Activated naive CD8-positive, alpha-beta T cell treated with anti-CD3 and anti-CD28 coated beads, Interleukin-2, amount 10 ng/mL, durations not matched to agents 7 days and 5 days (primary cell): ENCODE data around the gene SGK1. TPM values are rescaled to one million over a fixed set of nuclear protein-coding genes. Genes with fewer than 3 reads are reported as not detected.
A peak's percentile ranks its signal among the peaks of the same experiment; 100 is the strongest.
"Not testable (repeated sequence)": the region's sequence is repeated elsewhere in the genome, so short reads cannot be mapped to it uniquely, and the experiment has no call there.

ENCODE experiments used
- ATAC-seq: fragments of 150-1000 bp; cut with Tn5 transposase; one replicate; pipeline ENCODE4 v1.10.0; 2021; ENCODE audit warnings: low read depth, moderate library complexity
- POLR2A ChIA-PET: fragments of 350-600 bp; sonication (Branson Sonifier 250); formaldehyde crosslinking; loops from one replicate; lab custom pipeline; 2021; ENCODE audit warnings: antibody characterized with exemption; lab: Charles Lee
- DNase-seq: peaks from one replicate; pipeline ENCODE4 v3.0.0; 2021
- H3K27ac Mint-ChIP-seq: one replicate; pipeline ENCODE4 v1.8.0; 2022; ENCODE audit warnings: mild to moderate bottlenecking, mixed read lengths
- H3K27me3 Mint-ChIP-seq: one replicate; pipeline ENCODE4 v1.8.0; 2022; ENCODE audit warnings: mild to moderate bottlenecking, moderate library complexity, mixed read lengths
- H3K36me3 Mint-ChIP-seq: one replicate; pipeline ENCODE4 v1.8.0; 2021; ENCODE audit warnings: mild to moderate bottlenecking, mixed read lengths
- H3K4me1 Mint-ChIP-seq: one replicate; pipeline ENCODE4 v1.8.0; 2021; ENCODE audit warnings: mixed read lengths
- H3K4me3 Mint-ChIP-seq: one replicate; pipeline ENCODE4 v1.8.0; 2022; ENCODE audit warnings: mild to moderate bottlenecking, moderate library complexity, mixed read lengths
- H3K9me3 Mint-ChIP-seq: one replicate; pipeline ENCODE4 v1.8.0; 2021; ENCODE audit warnings: mixed read lengths
- total RNA-seq, 2 experiments: library from RNA; stranded (reverse); gene quantifications; one replicate each; pipeline ENCODE4 v1.2.3, GENCODE V29; 2021

SGK1 gene
- total RNA-seq, 2 experiments from 2014 or later = 31.5 to 35.1 TPM

- Mint-ChIP-seq H3K4me1 (peaks cover 13% of the 10 kb centered on the region), H3K4me3 (no peak overlapping the region), H3K9me3 (no peaks in the 10 kb centered on the region), H3K27ac (peak overlapping the region; percentile 17), H3K36me3 (peaks cover 2% of the 10 kb centered on the region), H3K27me3 (peaks cover 4% of the 10 kb centered on the region)
- POLR2A ChIA-PET = no interaction called here
- no peak for DNase-seq
- no peak for ATAC-seq
Measured at GRCh38 chr6:134309227-134309626, 8.7 kb downstream of the SGK1 start.

GRCh38 chr6:134308800-134309199 lies 9.1 kb downstream of the SGK1 start:
- Mint-ChIP-seq H3K36me3 (peaks cover 2% of the 10 kb centered on the region), H3K4me1 (peaks cover 14% of the 10 kb centered on the region), H3K4me3 (no peak overlapping the region), H3K27me3 (peaks cover 2% of the 10 kb centered on the region), H3K9me3 (no peaks in the 10 kb centered on the region), H3K27ac (no peak overlapping the region)
- DNase-seq = no peak
- POLR2A ChIA-PET = interaction anchor here (1.0 kb wide), 1 partner anchor 8 kb away, joined by 3 read pairs; no protein-coding TSS in a partner anchor
- no peak for ATAC-seq

GRCh38 chr6:134307870-134308269 lies 10.0 kb downstream of the SGK1 start:
- Mint-ChIP-seq H3K27ac (peak overlapping the region; percentile 7), H3K27me3 (peaks cover 2% of the 10 kb centered on the region), H3K36me3 (peaks cover 2% of the 10 kb centered on the region), H3K9me3 (no peaks in the 10 kb centered on the region), H3K4me3 (no peak overlapping the region), H3K4me1 (peaks cover 12% of the 10 kb centered on the region)
- ATAC-seq (no peak), DNase-seq (no peak)
- POLR2A ChIA-PET = interaction anchor here (1.0 kb wide), 1 partner anchor 9 kb away, joined by 3 read pairs; no protein-coding TSS in a partner anchor

- no peak for ATAC-seq
- H3K4me3 Mint-ChIP-seq = no peak overlapping the region
- no peak overlapping the region for H3K27ac Mint-ChIP-seq
- POLR2A ChIA-PET = no interaction called here
- no peak for DNase-seq
- peaks cover 1% of the 10 kb centered on the region for H3K9me3 Mint-ChIP-seq
- H3K36me3 Mint-ChIP-seq = peaks cover 2% of the 10 kb centered on the region
- H3K4me1 Mint-ChIP-seq = peaks cover 12% of the 10 kb centered on the region
- H3K27me3 Mint-ChIP-seq = peaks cover 2% of the 10 kb centered on the region
Measured at GRCh38 chr6:134307075-134307474, 10.8 kb downstream of the SGK1 start.

- POLR2A ChIA-PET, H3K4me3 Mint-ChIP-seq, DNase-seq, H3K27me3 Mint-ChIP-seq, ATAC-seq, H3K9me3 Mint-ChIP-seq, H3K36me3 Mint-ChIP-seq: not testable (repeated sequence)
- Mint-ChIP-seq H3K27ac (peak overlapping the region; percentile 72), H3K4me1 (peaks cover 16% of the 10 kb centered on the region)
Measured at GRCh38 chr6:134304381-134304780, 13.5 kb downstream of the SGK1 start.

GRCh38 chr6:134303891-134304290 lies 14.0 kb downstream of the SGK1 start:
- Mint-ChIP-seq H3K4me3 (no peak overlapping the region), H3K4me1 (peaks cover 16% of the 10 kb centered on the region), H3K9me3 (peaks cover 3% of the 10 kb centered on the region), H3K27me3 (peaks cover 2% of the 10 kb centered on the region), H3K27ac (no peak overlapping the region), H3K36me3 (peaks cover 2% of the 10 kb centered on the region)
- DNase-seq (no peak), ATAC-seq (no peak)
- POLR2A ChIA-PET = no interaction called here

- H3K36me3 Mint-ChIP-seq = peaks cover 1% of the 10 kb centered on the region
- H3K4me1 Mint-ChIP-seq = peaks cover 11% of the 10 kb centered on the region
- H3K4me3 Mint-ChIP-seq = no peak overlapping the region
- H3K27ac Mint-ChIP-seq = no peak overlapping the region
- POLR2A ChIA-PET = no interaction called here
- ATAC-seq = no peak
- peaks cover 3% of the 10 kb centered on the region for H3K9me3 Mint-ChIP-seq
- H3K27me3 Mint-ChIP-seq = no peaks in the 10 kb centered on the region
- no peak for DNase-seq
Measured at GRCh38 chr6:134299236-134299635, 18.7 kb downstream of the SGK1 start.

- ATAC-seq (no peak), DNase-seq (no peak)
- no peak overlapping the region for H3K27ac Mint-ChIP-seq
- POLR2A ChIA-PET = interaction anchor here (0.7 to 1.0 kb wide), 2 partner anchors 25 to 308 kb away, joined by 4 to 8 read pairs; no protein-coding TSS in a partner anchor
- H3K9me3 Mint-ChIP-seq = peaks cover 2% of the 10 kb centered on the region
- no peak overlapping the region for H3K4me3 Mint-ChIP-seq
- no peaks in the 10 kb centered on the region for H3K27me3 Mint-ChIP-seq
- H3K36me3 Mint-ChIP-seq = peaks cover 1% of the 10 kb centered on the region
- H3K4me1 Mint-ChIP-seq = peaks cover 9% of the 10 kb centered on the region
Measured at GRCh38 chr6:134296762-134297161, 21.1 kb downstream of the SGK1 start.

GRCh38 chr6:134295953-134296553 lies 21.9 kb downstream of the SGK1 start:
- DNase-seq (no peak), ATAC-seq (no peak)
- no peak overlapping the region for H3K4me3 Mint-ChIP-seq
- H3K27ac Mint-ChIP-seq = no peak overlapping the region
- peaks cover 5% of the 10 kb centered on the region for H3K4me1 Mint-ChIP-seq
- H3K9me3 Mint-ChIP-seq = peaks cover 2% of the 10 kb centered on the region
- peaks cover 1% of the 10 kb centered on the region for H3K36me3 Mint-ChIP-seq
- no peaks in the 10 kb centered on the region for H3K27me3 Mint-ChIP-seq
- POLR2A ChIA-PET = interaction anchor here (1.0 kb wide), 1 partner anchor 25 kb away, joined by 4 read pairs; no protein-coding TSS in a partner anchor

- H3K27me3 Mint-ChIP-seq = no peaks in the 10 kb centered on the region
- no peaks in the 10 kb centered on the region for H3K9me3 Mint-ChIP-seq
- no peak overlapping the region for H3K4me3 Mint-ChIP-seq
- no peak overlapping the region for H3K27ac Mint-ChIP-seq
- peaks cover 1% of the 10 kb centered on the region for H3K36me3 Mint-ChIP-seq
- ATAC-seq (no peak), DNase-seq (no peak)
- peaks cover 11% of the 10 kb centered on the region for H3K4me1 Mint-ChIP-seq
- POLR2A ChIA-PET = no interaction called here
Measured at GRCh38 chr6:134293659-134294161, 24.2 kb downstream of the SGK1 start.

GRCh38 chr6:134291156-134291555 lies 26.8 kb downstream of the SGK1 start:
- H3K36me3 Mint-ChIP-seq = no peaks in the 10 kb centered on the region
- H3K9me3 Mint-ChIP-seq = no peaks in the 10 kb centered on the region
- DNase-seq (no peak), ATAC-seq (no peak)
- POLR2A ChIA-PET = no interaction called here
- H3K27me3 Mint-ChIP-seq = no peaks in the 10 kb centered on the region
- H3K4me3 Mint-ChIP-seq = no peak overlapping the region
- H3K4me1 Mint-ChIP-seq = peaks cover 23% of the 10 kb centered on the region
- no peak overlapping the region for H3K27ac Mint-ChIP-seq

- no peak for DNase-seq
- no peaks in the 10 kb centered on the region for H3K9me3 Mint-ChIP-seq
- ATAC-seq = no peak
- H3K4me1 Mint-ChIP-seq = peaks cover 28% of the 10 kb centered on the region
- peak overlapping the region; percentile 19 for H3K4me3 Mint-ChIP-seq
- POLR2A ChIA-PET = interaction anchor here (1.6 kb wide), 1 partner anchor 63 kb away, joined by 4 read pairs; no protein-coding TSS in a partner anchor
- H3K27me3 Mint-ChIP-seq = no peaks in the 10 kb centered on the region
- H3K36me3 Mint-ChIP-seq = peaks cover 6% of the 10 kb centered on the region
- H3K27ac Mint-ChIP-seq = peak overlapping the region; percentile 71
Measured at GRCh38 chr6:134289204-134289575, 28.7 kb downstream of the SGK1 start.

- Mint-ChIP-seq H3K36me3 (peaks cover 6% of the 10 kb centered on the region), H3K27me3 (no peaks in the 10 kb centered on the region), H3K4me1 (peaks cover 28% of the 10 kb centered on the region), H3K9me3 (no peaks in the 10 kb centered on the region), H3K4me3 (peak overlapping the region; percentile 19), H3K27ac (peak overlapping the region; percentile 71)
- DNase-seq (no peak), ATAC-seq (peak; percentile 67)
- POLR2A ChIA-PET = interaction anchor here (1.5 kb wide), 1 partner anchor 16 kb away, joined by 3 read pairs; no protein-coding TSS in a partner anchor
Measured at GRCh38 chr6:134288538-134289203, 29.2 kb downstream of the SGK1 start.
